GM19455 (cell line): Measurements from ENCODE around the gene ENO4.

Experiments used
- ATAC-seq: cut with Tn5 transposase; IDR thresholded peaks from one replicate; pipeline ENCODE4 v1.9.1; 2021; ENCODE audit not compliant: unreplicated experiment

ENO4 gene

GRCh38 chr10:116849248-116850057 lies at the start of gene ENO4:
Gene ENO4 (plus strand): TSS chr10:116849499. CDS start chr10:116849567, 68 bp downstream.
- ATAC-seq = peak; percentile 66

- ATAC-seq = no peak
Observed at GRCh38 chr10:116800286-116800929, 48.9 kb upstream of the ENO4 start.

- ATAC-seq = no peak
Observed at GRCh38 chr10:116801658-116802057, 47.6 kb upstream of the ENO4 start.

GRCh38 chr10:116802474-116802873 lies 46.8 kb upstream of the ENO4 start:
- no peak for ATAC-seq

DNA sequence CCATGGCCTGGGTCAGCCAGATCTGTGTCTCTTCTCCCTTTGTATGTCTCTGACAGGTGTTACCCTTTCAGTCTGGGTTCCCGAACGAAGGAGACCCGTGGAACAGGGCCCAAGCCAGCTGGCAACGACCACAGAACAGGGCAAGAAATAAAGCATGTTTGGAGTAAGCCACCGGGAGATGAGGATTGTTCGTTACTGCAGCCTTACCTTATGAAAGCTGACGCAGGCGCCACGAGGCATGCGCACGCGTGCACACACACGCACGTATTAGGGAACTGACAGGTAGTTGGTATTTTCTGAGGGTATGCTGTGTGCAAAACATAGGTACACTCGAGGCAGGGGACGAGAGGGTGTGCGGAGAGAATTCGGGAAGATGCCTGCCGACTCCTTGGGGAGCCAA lies 46.4 kb upstream of the ENO4 start:
- ATAC-seq = no peak

DNA sequence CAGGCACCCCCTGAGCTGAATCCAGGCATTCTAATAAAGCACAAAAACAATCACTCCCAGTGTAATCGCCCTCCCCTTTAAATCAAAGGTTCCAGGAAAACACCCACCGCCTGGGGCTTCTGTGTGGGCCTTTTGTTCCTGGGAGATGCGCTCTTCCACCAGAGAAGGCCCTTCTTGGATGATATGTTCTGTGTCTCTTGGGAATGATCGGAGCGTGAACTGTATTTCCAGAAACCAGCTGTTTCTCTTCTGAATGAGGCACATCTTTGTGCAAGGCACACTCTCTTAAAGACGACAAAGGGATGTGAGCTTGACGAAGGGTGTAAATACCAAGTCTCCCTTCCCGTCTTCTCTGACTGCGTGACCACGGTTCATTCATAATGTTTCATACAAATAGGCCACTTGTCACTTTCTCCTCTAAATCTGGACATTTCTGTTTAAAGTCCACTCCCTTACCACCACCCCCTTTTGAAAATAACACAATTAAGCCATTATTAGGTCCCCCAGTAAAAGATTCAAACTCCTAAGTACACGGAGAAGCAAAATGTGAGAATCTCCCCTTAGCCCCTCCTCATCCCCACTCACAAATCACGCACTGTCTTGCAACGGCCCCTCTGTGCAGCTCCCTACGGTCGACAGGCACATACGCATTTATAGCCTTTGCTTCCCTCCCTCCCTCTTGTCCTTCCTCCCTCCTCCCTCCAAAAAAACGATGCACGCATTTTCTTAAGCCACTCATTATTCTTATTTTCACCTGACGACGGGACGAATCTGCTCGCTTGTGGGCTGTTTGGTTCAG lies 45.6 kb upstream of the ENO4 start:
- no peak for ATAC-seq

DNA sequence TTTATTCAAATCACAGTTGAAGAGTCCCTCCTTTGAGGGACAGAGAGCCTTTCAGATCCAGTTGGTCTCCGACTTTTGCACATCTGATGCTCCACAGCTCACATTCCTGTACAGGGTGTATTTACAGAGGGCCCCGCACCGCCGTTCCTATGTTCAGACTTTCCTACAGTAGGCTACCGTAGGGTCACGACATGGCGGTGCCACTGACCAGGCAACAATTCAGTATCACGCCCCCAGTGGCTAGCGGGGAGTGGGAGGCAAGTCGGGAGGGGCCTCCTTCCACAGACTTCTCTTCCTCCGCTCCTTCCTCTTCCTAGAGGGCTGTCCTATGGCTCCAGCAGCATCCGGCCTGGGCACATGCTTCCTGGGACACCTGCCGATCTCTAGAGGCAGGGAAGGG lies 40.6 kb upstream of the ENO4 start:
- ATAC-seq = no peak

GRCh38 chr10:116809483-116810119 lies 39.7 kb upstream of the ENO4 start:
- ATAC-seq = no peak

DNA sequence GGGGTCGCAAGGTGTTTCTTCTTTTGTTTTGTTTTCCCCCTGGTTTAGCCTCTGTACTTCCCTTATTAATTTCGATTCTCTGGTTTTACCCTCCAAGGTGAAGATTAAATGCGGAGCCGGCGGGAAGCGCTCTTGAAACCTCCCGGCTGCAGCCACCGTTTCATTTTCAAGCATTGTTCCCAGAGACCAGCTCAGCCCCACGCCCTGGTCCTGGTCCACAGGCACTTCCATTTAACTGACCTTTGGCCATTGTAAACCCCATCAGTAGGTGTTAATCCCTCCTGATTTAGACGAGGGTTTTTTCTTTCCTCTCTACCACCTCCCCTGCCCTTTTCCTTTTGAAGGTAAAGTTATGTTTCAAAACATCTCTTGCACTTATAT lies 39.2 kb upstream of the ENO4 start:
- no peak for ATAC-seq

DNA sequence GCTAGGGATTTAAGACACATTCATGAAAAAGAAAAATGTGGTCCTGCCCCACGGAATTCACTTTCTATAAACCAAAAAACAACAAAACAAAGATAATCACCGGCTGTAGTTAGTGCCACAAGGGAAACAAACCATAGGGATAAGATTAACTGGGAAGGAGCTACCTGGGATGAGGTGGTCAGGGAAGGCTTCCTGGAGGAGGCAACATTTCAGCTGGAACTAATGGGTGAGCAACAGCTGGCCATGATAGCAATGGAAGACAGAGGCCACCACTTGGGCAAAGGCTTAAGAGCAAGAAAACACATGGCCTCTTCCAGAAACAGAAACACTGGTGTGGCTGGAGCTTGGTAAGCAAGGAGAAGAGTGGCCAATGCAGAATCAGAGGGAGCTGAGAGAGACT lies 38.4 kb upstream of the ENO4 start:
- no peak for ATAC-seq

DNA sequence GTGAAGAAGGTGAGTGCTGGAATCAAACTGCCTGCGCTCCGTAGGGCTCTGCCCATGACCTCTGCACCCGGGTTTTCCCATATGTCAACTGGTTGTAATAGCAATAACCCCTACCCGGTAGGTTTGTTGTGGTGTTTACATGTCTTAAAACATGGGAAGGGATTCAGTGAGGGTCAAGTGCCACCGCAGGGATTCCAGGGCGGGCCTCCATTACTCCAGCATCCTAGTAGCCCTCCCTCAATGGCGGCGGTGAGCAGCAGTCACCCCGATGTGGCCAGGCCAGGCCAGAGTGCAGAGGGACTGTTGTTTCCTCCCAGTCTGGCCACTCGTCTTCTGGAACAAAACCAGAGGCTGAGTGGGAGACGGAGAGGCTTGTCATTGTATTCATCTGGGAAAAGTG lies 37.6 kb upstream of the ENO4 start:
- ATAC-seq = no peak

DNA sequence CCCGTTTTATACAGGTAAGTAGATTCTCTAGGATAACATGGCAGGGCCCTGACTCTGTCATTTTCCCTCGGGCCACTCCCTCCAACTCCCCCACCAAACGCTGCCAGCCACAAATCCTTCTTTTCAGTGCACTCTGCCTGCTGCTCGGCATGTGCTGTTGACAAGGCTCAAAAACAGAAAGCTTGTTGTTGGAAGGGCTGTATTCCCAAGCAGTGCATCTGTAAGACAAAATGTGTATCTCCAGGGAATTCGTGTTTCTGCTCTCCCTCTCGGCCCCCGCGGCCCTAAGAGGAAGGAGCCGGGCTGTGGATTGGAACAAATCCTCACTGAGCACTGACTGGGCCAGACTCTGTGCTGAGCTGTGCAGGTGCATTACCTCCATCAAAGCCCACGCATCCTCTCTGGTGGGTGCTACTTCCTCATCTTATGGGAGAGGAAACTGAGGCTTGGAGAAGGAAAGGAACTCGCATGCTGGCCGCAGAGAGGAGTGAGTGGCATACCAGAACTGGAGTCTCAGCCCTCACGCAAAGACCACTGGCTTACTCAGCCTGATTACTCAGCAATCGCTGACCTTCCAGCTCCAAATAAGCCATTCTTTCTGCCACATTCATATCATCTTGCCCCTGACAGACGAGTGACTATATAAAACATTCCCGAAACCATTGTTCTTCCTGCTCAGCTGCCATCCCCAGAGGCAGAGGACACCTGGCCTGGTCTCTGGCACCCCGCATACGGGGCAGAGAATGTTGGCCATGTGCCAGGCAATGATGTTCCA lies 33.5 kb upstream of the ENO4 start:
- ATAC-seq = no peak

GRCh38 chr10:116817178-116817577 lies 32.1 kb upstream of the ENO4 start:
- ATAC-seq = no peak

GRCh38 chr10:116817780-116818343 lies 31.4 kb upstream of the ENO4 start:
- ATAC-seq = no peak

- ATAC-seq = no peak
Observed at GRCh38 chr10:116819999-116820677, 29.2 kb upstream of the ENO4 start.

DNA sequence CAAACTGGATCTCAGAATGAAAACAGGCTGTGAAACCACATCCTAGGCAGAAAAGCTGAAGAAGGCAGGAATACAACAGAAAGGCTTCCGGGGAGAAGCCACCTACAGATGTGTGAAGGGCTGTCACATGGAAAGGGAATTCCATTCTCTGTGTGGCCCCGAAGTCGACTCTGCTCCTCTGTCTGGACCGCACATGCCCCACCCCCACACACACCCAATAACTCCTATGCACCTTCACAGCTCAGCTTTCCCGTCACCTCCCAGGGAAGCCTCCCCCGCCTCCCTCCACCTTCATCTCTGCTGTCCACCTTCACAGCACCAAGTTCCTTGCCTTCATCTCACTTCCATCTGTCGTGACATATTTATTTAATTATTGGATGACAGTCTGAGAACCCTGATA lies 23.4 kb upstream of the ENO4 start:
- no peak for ATAC-seq

DNA sequence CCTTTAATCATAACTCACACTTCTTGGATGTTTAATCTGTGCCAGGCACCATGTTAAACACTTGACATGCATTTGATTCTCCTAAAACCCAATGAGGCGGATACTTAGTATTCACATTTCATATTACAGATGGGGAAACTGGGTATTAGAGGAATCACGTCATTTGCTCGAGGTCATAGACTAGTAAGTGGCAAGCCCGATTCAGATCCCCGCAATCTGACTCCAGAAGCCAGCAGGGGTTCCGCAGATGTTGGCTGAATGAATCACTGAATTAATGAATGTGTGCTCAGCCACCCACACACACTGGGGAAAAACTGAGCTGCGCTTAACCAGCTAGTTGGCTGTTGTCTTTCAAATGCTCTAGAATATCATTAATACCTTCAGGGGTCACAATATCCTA lies 22.5 kb upstream of the ENO4 start:
- ATAC-seq = no peak

DNA sequence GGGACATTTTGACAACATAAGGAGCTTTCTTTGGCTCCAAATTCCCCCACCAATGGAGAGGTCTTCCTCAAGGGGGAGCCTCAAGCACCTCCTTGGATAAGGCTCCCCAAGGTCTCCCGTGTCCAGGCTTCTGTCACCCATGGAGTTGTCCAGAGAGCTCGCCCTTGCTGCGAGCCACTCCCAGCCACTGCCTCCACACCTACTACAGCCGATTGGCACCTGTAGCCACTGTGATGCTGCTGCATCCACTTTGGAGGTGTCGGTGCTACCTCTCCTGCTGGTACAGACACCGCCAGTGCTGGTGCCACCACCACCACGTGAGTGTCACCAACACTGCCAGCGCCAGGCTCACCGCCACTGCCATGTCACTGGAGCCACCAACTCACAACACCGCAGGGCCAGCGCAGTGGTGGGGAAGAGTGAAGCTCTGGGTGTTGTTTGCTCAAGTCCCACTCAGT lies 22.1 kb upstream of the ENO4 start:
- no peak for ATAC-seq

GRCh38 chr10:116828116-116828515 lies 21.2 kb upstream of the ENO4 start:
- ATAC-seq = no peak

DNA sequence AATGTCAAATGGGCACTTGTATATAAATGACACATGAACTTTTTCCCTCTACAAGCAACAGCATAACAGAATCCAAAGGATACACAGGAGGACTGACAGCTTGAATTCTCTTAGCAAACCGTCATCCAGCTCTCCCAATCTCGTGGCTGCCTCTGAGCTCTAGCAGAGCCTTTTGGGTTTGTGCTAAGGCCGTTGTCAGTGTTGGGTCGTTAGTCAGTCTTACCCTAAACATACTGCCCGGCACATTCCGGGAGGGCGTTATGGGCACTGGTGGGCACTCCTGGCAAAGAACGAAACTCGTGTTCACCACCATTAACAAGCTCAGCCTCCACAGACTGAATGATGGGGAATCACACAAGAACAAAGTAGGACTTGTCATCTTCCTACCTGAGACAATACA lies 19.6 kb upstream of the ENO4 start:
- ATAC-seq = no peak
